Activated CD8-positive, alpha-beta memory T cell treated with anti-CD3 and anti-CD28 coated beads for 24 hours (primary cell): ENCODE data around the gene BACH1.
"Not testable (repeated sequence)": the region's sequence is repeated elsewhere in the genome, so short reads cannot be mapped to it uniquely, and the experiment has no call there.

ENCODE experiments used
- DNase-seq: peaks from one replicate; pipeline ENCODE4 v3.0.0-alpha.2; 2020

Gene BACH1

GRCh38 chr21:29349702-29350101 lies 51.0 kb downstream of the BACH1 start:
- DNase-seq, result no peak

GRCh38 chr21:29350246-29350779 lies 51.6 kb downstream of the BACH1 start:
- no peak for DNase-seq

- no peak for DNase-seq
Measured at GRCh38 chr21:29351691-29352090, 53.0 kb downstream of the BACH1 start.

GRCh38 chr21:29355043-29355710 lies 56.5 kb downstream of the BACH1 start:
- DNase-seq, result not testable (repeated sequence)

GRCh38 chr21:29356291-29356690 lies 57.6 kb downstream of the BACH1 start:
- not testable (repeated sequence) for DNase-seq

- not testable (repeated sequence) for DNase-seq
Measured at GRCh38 chr21:29356810-29357209, 58.1 kb downstream of the BACH1 start.

- DNase-seq, result no peak
Measured at GRCh38 chr21:29359718-29360117, 61.0 kb downstream of the BACH1 start.

- DNase-seq, result no peak
Measured at GRCh38 chr21:29360799-29361765, 62.4 kb downstream of the BACH1 start.

GRCh38 chr21:29362758-29363157 lies 64.0 kb downstream of the BACH1 start:
- no peak for DNase-seq

GRCh38 chr21:29365661-29366265 lies 67.0 kb downstream of the BACH1 start:
- no peak for DNase-seq

GRCh38 chr21:29366532-29366931 lies 67.8 kb downstream of the BACH1 start:
- DNase-seq, result no peak

- no peak for DNase-seq
Measured at GRCh38 chr21:29367335-29367734, 68.6 kb downstream of the BACH1 start.

- no peak for DNase-seq
Measured at GRCh38 chr21:29368906-29369305, 70.2 kb downstream of the BACH1 start.

GRCh38 chr21:29371464-29371863 lies 72.7 kb downstream of the BACH1 start:
- no peak for DNase-seq

GRCh38 chr21:29372063-29372802 lies 73.5 kb downstream of the BACH1 start:
- peak; percentile 66 for DNase-seq

GRCh38 chr21:29374481-29374880 lies 75.8 kb downstream of the BACH1 start:
- no peak for DNase-seq

- DNase-seq, result peak; percentile 71
Measured at GRCh38 chr21:29376556-29376955, 77.8 kb downstream of the BACH1 start.

GRCh38 chr21:29377266-29377665 lies 78.5 kb downstream of the BACH1 start:
- no peak for DNase-seq

- DNase-seq, result no peak
Measured at GRCh38 chr21:29378832-29379231, 80.1 kb downstream of the BACH1 start.

- no peak for DNase-seq
Measured at GRCh38 chr21:29379517-29380054, 80.9 kb downstream of the BACH1 start.

GRCh38 chr21:29382030-29382654 lies 83.4 kb downstream of the BACH1 start:
- no peak for DNase-seq
